Measurements from ENCODE around the gene ZNF630.

GRCh38 chrX:48071986-48072605 is 656 bp upstream of the ZNF630 start:
- TF ChIP-seq CTCF (conservative IDR thresholded peaks at IDR 0.05; ENCODE audit: low read length) (no peak), EZH2phosphoT487 (IDR thresholded peaks at IDR 0.05; ENCODE audit: borderline replicate concordance) (no peak)

Measured in Loucy (cell line).